ENCODE results near the gene ZNF438. TPM values are rescaled to one million over a fixed set of nuclear protein-coding genes. Genes with fewer than 3 reads are reported as not detected.

ZNF438 gene
- total and polyA plus RNA-seq, 10 of the 15 experiments (the other 5 are each of a cell fraction or from before 2014, with no cell fraction given) = 0.93 to 5.2 (median 1.9) TPM

- Histone ChIP-seq H3K27me3 (replicated peaks in 1 of 2; ENCODE audit: control insufficient read depth in 2 of 2, insufficient read depth in 2 of 2, low read length in 1 of 2) (no peaks in the 10 kb centered on the region), H3K36me3 (ENCODE audit: control insufficient read depth in 2 of 2, insufficient read depth in 2 of 2, low read length in 1 of 2) (no peaks in the 10 kb centered on the region), H3K9ac (ENCODE audit: control insufficient read depth, insufficient read depth, low read length) (no peak overlapping the region), H3K4me1 (ENCODE audit: control insufficient read depth, insufficient read depth, low read length) (peaks cover 7% of the 10 kb centered on the region; the same call in 1 of the 2 replicates), H3K27ac (ENCODE audit: control insufficient read depth, insufficient read depth) (no peak overlapping the region), H2AFZ (ENCODE audit: control insufficient read depth, low read depth, low read length) (no peak overlapping the region), H3K9me3 (replicated peaks; ENCODE audit: control insufficient read depth, insufficient read depth, low read length) (no peaks in the 10 kb centered on the region), H3K4me2 (ENCODE audit: control insufficient read depth, insufficient read depth) (no peak overlapping the region), H3K4me3 (no peak overlapping the region), H3K79me2 (ENCODE audit: control insufficient read depth, insufficient read depth, low read length) (no peaks in the 10 kb centered on the region), H4K20me1 (ENCODE audit: control insufficient read depth, insufficient read depth) (no peaks in the 10 kb centered on the region)
- no peak for TF ChIP-seq YBX1 (IDR thresholded peaks at IDR 0.05)
- TF ChIP-seq IRF3 (IDR thresholded peaks at IDR 0.05) = no peak
- TF ChIP-seq ASH2L (IDR thresholded peaks at IDR 0.05; ENCODE audit: borderline replicate concordance, low read depth) = no peak
- no peak for FAIRE-seq
- intact Hi-C loops (cut with micrococcal nuclease; ENCODE audit: unreplicated experiment) = no loop called here
- ATAC-seq = no peak
- ChIA-PET POLR2A (interaction anchor here (0.6 kb wide), 1 partner anchor 918 kb away, joined by 3 read pairs; no protein-coding TSS in a partner anchor), CTCF (no interaction called here), RAD21 (ENCODE audit: unreplicated experiment) (interaction anchor here (1.1 kb wide), 1 partner anchor 10 kb away, joined by 3 read pairs; no protein-coding TSS in a partner anchor), SMC1A (ENCODE audit: uncharacterized antibody, unreplicated experiment) (no interaction called here)
- no TSS peak for BruUV-seq (replicated peaks)
- 69% methylated on average over 3 of the region's 3 CpGs for WGBS (ENCODE audit: insufficient coverage, insufficient replicate concordance, low lambda C conversion rate, missing lambda C conversion rate)
- no peak for DNase-seq (ENCODE audit: low read depth, low spot score)
- in situ Hi-C loops (cut with MboI) = no loop called here
Observed at GRCh38 chr10:31018356-31018750, 13.3 kb downstream of the ZNF438 start.

GRCh38 chr10:31017534-31018355 lies 13.9 kb downstream of the ZNF438 start:
- ChIA-PET RAD21 (ENCODE audit: unreplicated experiment) (interaction anchor here (1.1 kb wide), 1 partner anchor 10 kb away, joined by 3 read pairs; no protein-coding TSS in a partner anchor), CTCF (no interaction called here), POLR2A (interaction anchor here (0.6 kb wide), 1 partner anchor 919 kb away, joined by 3 read pairs; no protein-coding TSS in a partner anchor), SMC1A (ENCODE audit: uncharacterized antibody, unreplicated experiment) (interaction anchor here (2.3 kb wide), 1 partner anchor 10 kb away, joined by 10 read pairs; no protein-coding TSS in a partner anchor)
- Histone ChIP-seq H3K27me3 (replicated peaks in 1 of 2; ENCODE audit: control insufficient read depth in 2 of 2, insufficient read depth in 2 of 2, low read length in 1 of 2) (no peaks in the 10 kb centered on the region), H4K20me1 (ENCODE audit: control insufficient read depth, insufficient read depth) (no peaks in the 10 kb centered on the region), H3K4me1 (ENCODE audit: control insufficient read depth, insufficient read depth, low read length) (peaks cover 7% of the 10 kb centered on the region; the same call in 1 of the 2 replicates), H3K9ac (ENCODE audit: control insufficient read depth, insufficient read depth, low read length) (no peak overlapping the region), H3K36me3 (ENCODE audit: control insufficient read depth in 2 of 2, insufficient read depth in 2 of 2, low read length in 1 of 2) (no peaks in the 10 kb centered on the region), H3K9me3 (replicated peaks; ENCODE audit: control insufficient read depth, insufficient read depth, low read length) (no peaks in the 10 kb centered on the region), H3K27ac (ENCODE audit: control insufficient read depth, insufficient read depth) (no peak overlapping the region), H3K4me2 (ENCODE audit: control insufficient read depth, insufficient read depth) (no peak overlapping the region), H2AFZ (ENCODE audit: control insufficient read depth, low read depth, low read length) (no peak overlapping the region), H3K79me2 (ENCODE audit: control insufficient read depth, insufficient read depth, low read length) (no peaks in the 10 kb centered on the region), H3K4me3 (no peak overlapping the region)
- intact Hi-C loops (cut with micrococcal nuclease; ENCODE audit: unreplicated experiment) = no loop called here
- WGBS (ENCODE audit: insufficient coverage, insufficient replicate concordance, low lambda C conversion rate, missing lambda C conversion rate) = 91% methylated on average over 4 of the region's 4 CpGs
- TF ChIP-seq NKRF (conservative IDR thresholded peaks at IDR 0.05) = no peak
- TF ChIP-seq SPI1 (IDR thresholded peaks at IDR 0.05; ENCODE audit: borderline replicate concordance, insufficient read depth, low read depth, low read length) = no peak
- in situ Hi-C loops (cut with MboI) = no loop called here
- no peak for FAIRE-seq
- BruUV-seq (replicated peaks) = no TSS peak
- no peak for ATAC-seq
- no peak for DNase-seq (ENCODE audit: low read depth, low spot score)
